Activated CD8-positive, alpha-beta memory T cell treated with anti-CD3 and anti-CD28 coated beads for 24 hours (primary cell): ENCODE results near the gene MTHFD2.
"Not testable (repeated sequence)": the region's sequence is repeated elsewhere in the genome, so short reads cannot be mapped to it uniquely, and the experiment has no call there.

Experiments
- DNase-seq: peaks from one replicate; pipeline ENCODE4 v3.0.0-alpha.2; 2020

MTHFD2 gene

DNA sequence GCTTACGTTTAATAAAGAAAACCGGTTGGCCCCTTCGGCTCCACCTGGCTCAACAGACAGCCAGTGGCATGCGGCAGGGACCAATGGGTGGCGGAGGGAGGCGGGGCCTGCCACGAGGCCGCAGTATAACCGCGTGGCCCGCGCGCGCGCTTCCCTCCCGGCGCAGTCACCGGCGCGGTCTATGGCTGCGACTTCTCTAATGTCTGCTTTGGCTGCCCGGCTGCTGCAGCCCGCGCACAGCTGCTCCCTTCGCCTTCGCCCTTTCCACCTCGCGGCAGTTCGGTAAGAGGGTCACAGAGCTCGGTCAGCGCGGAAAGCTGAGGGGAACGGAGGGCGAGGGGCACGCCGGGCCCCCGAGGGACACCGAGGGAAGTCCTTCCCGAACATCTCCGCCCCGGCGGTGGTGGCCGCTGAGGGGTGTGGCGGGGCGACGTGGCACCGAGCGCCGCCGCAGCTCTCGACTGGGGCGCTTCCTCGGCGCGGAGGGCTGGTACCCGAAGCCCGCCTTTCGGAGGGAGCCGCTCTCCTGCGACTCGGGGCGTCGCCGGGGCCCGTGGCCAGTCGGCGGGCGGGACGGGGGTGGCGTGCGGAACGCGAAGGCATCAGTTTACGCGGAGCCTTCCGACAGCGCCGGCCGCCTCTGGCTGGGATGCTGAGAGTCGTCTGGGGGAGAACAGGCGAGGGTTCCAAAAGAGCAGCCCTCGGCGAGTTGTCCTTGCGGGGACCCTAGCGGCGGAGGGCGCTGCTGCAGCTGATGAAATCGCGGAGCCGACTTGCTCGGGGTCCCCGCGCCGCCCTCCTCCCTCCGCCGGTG is at the start of gene MTHFD2:
MTHFD2 (plus strand) TSS at position 155 of the 814 bp plus-strand sequence; CDS start at position 182, 27 bp downstream.
- peak; percentile 96 for DNase-seq

GRCh38 chr2:74149247-74149525 is 49.2 kb upstream of the MTHFD2 start:
- DNase-seq, result no peak

GRCh38 chr2:74149570-74150319 is 48.7 kb upstream of the MTHFD2 start:
- DNase-seq, result no peak

DNA sequence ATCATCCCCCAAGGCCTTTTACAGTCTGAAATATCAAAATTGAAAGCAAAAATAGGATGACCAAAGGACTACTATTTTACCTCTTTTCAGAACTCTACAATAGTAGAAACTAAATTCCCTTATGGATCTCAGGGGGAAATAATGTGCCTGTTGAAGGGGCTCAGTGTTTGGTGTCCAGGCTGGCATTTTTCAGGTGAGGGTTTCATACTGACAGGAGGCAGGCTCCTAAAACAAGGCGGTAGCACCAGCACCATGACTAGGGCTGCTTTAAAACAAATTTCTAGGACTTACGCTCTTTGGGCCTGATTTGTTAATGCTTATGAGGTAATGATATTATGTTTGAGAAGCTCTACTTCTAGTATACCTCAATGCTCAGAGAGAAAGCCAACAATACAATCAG is 45.5 kb upstream of the MTHFD2 start:
- DNase-seq, result no peak

- no peak for DNase-seq
Observed at GRCh38 chr2:74155830-74156229, 42.6 kb upstream of the MTHFD2 start.

DNA sequence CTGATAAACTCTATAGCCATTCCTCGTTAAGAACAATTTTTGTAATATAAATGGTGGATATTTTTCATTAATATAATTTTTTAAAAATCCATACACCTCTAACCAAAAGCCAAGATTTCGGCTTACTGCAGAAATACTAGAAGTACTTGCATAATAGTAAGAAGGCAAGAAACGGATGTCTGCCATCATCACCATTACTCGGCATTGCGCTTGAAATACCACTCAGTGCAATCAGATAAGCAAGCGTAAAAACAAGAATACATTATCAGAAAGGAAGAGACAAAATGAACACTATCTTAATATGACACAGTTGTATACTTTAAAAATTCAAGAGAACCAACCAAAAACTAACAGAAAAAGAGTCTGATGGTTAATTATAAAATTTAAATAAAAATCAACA is 35.5 kb upstream of the MTHFD2 start:
- DNase-seq, result no peak

DNA sequence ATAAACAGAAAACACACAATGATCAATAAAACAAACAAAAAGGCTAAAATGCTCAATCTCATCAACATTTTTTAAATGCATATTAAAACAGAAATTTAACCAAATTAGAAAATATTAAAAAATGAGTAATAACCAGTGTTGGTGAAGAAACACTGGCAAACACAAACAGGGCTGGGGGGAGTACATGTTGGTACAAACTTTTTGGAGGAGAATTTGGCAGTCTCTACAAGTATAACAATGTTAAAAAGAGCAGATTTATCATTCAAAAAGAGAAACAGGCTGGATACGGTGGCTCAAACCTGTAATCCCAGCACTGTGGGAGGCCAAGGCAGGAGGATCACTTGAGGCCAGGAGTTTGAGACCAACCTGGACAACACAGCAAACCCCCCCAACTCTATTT is 33.7 kb upstream of the MTHFD2 start:
- DNase-seq, result no peak

GRCh38 chr2:74168739-74169138 is 29.7 kb upstream of the MTHFD2 start:
- DNase-seq, result no peak

DNA sequence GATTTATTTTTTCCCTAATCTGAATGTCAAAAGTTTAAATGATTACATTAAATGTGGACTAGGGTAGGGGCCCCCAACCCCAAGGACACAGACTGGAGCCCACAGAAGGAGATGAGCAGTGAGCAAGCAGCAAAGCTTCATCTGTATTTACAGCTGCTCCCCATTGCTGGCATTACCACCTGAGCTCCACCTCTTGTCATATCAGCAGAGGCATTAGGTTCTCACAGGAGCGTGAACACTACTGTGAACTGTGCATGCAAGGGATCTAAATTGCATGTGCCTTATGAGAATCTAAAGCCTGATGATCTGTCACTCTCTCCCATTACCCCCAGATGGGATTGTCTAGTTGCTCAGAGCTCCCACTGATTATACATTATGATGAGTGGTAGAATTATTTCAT is 23.5 kb upstream of the MTHFD2 start:
- no peak for DNase-seq

DNA sequence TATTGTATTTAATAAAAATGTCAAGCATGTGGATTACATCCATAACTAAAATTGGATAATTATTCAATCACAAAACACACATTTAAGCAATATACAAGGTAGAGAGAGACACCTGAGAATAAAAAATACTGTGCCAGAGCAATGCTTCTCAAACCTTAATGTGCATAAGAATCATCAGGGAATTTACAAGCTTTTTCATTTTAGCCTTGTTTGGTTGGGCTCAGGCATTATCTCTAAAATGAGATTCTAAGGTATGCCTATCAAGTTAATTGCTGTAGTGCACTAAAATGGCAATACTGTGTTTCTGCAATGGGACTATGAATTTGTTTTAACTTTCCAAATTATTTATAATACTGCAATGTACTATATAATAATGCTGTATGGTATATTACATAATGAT is 20.7 kb upstream of the MTHFD2 start:
- no peak for DNase-seq

DNA sequence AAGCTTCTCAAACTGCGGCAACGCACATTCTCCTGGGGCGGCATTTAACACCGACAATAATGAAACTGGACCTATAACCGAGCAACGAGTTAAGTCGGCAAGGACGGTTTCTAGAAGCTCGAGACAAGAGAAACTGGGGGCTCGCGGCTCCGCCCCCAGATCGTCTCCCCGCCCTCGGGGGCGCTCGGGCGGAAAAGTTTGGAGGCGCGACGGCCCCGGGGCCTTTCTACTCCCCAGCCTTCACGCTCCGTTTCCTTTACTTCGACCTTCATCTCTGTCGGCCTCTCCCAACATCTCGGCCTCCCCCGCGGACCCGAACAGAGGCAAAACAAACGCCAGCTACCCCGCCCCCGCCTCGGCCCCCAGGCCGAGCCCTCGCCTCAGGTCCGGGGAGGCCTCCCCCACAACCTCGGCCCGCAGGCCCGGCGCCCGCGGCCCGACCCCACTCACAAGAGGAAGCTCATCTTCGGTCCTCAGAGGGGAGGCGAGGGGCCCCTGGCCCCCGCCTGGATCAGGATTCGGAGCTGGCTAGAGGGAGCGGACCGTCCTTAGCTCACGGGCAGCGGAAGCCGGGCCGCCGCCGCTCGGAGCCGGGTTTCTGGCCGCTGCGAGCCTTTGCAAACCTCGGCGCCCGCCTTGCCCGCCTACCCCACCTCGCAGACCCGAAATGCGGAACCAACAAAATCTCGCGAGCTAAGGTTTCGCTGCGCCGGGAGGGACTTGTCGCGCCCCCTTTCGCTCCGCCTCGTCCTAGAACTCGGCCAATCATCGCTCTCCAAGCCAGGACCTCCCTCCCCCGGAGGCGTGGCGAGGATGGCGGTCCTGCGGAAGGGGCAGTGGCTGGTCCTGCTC is 20.0 kb upstream of the MTHFD2 start, which contains the start of gene MOB1A:
MOB1A (minus strand) TSS at position 669 of the 852 bp plus-strand sequence; CDS start at position 464, 205 bp downstream.
- DNase-seq, result peak; percentile 99

DNA sequence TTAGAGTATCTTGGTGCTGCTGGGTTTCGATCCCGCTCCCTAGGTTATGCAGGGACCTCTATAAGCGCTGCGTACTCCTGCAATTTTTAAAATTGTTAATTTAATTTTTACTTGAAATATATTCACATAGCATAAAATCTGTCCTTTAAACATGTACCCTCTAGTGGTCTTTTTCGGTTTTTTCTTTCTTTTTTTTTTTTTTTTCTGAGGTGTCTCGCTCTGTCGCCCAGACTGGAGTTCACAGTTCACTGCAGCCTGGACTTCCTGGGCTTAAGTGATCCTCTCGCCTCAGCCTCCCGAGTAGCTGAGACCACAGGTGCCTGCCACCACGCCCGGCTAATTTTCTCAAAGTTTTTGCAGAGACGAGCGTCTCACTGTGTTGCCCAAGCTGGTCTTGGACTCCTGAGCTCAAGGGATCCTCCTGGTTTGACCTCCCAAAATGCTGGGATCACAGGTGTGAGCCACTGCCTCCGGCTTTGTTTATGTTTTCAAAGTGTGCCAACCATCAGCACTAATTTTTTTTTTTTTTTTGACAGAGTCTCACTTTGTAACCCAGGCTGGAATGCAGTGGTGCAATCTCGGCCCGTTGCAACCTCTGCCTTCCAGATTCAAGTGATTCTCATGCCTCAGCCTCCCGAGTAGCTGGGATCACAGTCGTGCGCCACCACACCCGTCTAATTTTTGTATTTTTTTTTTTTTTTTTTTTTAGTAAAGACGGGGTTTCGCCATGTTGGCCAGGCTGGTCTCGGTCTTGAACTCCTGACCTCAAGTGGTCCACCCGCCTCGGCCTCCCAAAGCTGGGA is 19.2 kb upstream of the MTHFD2 start:
- DNase-seq, result peak; percentile 64

GRCh38 chr2:74181739-74182138 is 16.7 kb upstream of the MTHFD2 start:
- no peak for DNase-seq

- DNase-seq, result no peak
Observed at GRCh38 chr2:74183878-74184277, 14.5 kb upstream of the MTHFD2 start.

DNA sequence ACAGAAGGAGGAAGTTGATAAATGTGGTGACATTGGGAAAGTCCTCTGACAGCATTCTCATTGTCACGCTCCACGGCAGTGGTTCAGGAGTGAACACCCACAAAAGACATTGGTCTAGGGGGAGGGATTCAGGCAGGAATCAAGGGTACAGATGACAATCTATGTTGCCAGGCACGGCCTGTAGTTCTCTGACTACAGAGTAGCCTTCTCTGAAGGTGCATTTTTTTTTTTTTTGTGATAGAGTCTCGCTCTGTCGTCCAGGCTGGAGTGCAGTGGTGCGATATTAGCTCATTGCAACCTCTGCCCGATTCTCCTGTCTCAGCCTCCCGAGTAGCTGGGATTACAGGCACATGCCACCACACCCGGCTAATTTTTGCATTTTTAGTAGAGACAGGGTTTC is 12.4 kb upstream of the MTHFD2 start:
- no peak for DNase-seq

DNA sequence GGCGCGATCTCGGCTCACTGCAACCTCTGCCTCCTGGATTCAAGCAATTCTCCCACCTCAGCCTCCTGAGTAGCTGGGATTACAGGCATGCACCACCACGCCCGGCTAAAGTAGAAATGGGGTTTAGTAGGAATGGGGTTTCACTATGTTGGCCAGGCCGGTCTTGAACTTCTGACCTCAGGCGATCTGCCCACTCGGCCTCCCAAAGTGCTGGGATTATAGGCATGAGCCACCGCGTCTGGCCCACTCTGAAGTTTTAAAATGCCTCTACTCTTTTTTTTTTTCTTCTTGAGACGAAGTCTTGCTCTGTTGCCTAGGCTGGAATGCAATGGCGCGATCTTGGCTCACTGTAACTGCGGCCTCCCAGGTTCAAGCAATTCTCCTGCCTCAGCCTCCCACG is 11.7 kb upstream of the MTHFD2 start:
- DNase-seq, result not testable (repeated sequence)

- DNase-seq, result no peak
Observed at GRCh38 chr2:74188018-74188601, 10.3 kb upstream of the MTHFD2 start.

DNA sequence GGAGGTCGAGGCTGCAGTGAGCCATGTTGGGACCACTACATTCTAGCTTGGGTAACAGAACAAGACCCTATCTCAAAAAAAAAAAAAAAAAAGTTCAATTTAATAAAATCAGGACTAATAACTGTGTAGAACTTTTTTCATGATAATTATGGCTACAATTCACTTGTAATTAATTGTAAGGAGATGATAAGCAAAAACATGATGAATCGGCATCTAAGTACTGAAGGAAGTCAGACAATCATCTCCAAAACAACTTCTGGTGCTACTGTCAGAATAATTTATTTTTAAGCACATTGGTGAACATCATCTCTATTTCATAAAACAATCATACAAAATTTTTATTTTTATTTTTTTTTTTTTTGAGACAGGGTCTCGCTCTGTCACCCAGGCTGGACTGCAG is 9.7 kb upstream of the MTHFD2 start:
- no peak for DNase-seq

GRCh38 chr2:74191596-74192380 is 6.6 kb upstream of the MTHFD2 start:
- no peak for DNase-seq

GRCh38 chr2:74194799-74195198 is 3.6 kb upstream of the MTHFD2 start:
- no peak for DNase-seq

- no peak for DNase-seq
Observed at GRCh38 chr2:74197049-74197448, 1.4 kb upstream of the MTHFD2 start.
